Measurements from ENCODE around the gene MKNK1.
A peak's percentile ranks its signal among the peaks of the same experiment; 100 is the strongest.

Gene MKNK1

GRCh38 chr1:46606255-46606965 lies 2.3 kb upstream of the MKNK1 start:
- H3K27me3 ChIP-seq (ENCODE audit: insufficient read depth, poor library complexity, severe bottlenecking) = no peaks in the 10 kb centered on the region
- DNase-seq (ENCODE audit: low spot score) = no peak
- peaks cover 20% of the 10 kb centered on the region for H3K4me1 ChIP-seq (ENCODE audit: insufficient read depth, poor library complexity, severe bottlenecking)
- no peak for TF ChIP-seq CTCF (IDR thresholded peaks at IDR 0.05; ENCODE audit: poor library complexity, severe bottlenecking)
- no peak overlapping the region for H3K4me3 ChIP-seq (ENCODE audit: severe bottlenecking)
- H3K36me3 ChIP-seq (ENCODE audit: low read depth) = peaks cover 29% of the 10 kb centered on the region
- ATAC-seq (ENCODE audit: low read depth) = peak; percentile 22; the same call in 2 of the 3 replicates
- H3K9me3 ChIP-seq (ENCODE audit: severe bottlenecking) = no peaks in the 10 kb centered on the region
- H3K27ac ChIP-seq (ENCODE audit: poor library complexity, severe bottlenecking) = peak overlapping the region; percentile 49

GRCh38 chr1:46605232-46605631 lies 1.2 kb upstream of the MKNK1 start:
- ATAC-seq (ENCODE audit: low read depth) = no peak
- H3K4me3 ChIP-seq (ENCODE audit: severe bottlenecking) = no peak overlapping the region

GRCh38 chr1:46603481-46603857 lies 599 bp downstream of the MKNK1 start:
- no peak overlapping the region for H3K27ac ChIP-seq (ENCODE audit: poor library complexity, severe bottlenecking)
- H3K4me1 ChIP-seq (ENCODE audit: insufficient read depth, poor library complexity, severe bottlenecking) = peaks cover 9% of the 10 kb centered on the region
- no peaks in the 10 kb centered on the region for H3K27me3 ChIP-seq (ENCODE audit: insufficient read depth, poor library complexity, severe bottlenecking)
- no peaks in the 10 kb centered on the region for H3K9me3 ChIP-seq (ENCODE audit: severe bottlenecking)
- TF ChIP-seq CTCF (IDR thresholded peaks at IDR 0.05; ENCODE audit: poor library complexity, severe bottlenecking) = no peak
- peaks cover 5% of the 10 kb centered on the region for H3K36me3 ChIP-seq (ENCODE audit: low read depth)
- no peak for DNase-seq (ENCODE audit: low spot score)
- ATAC-seq (ENCODE audit: low read depth) = peak; percentile 23
- H3K4me3 ChIP-seq (ENCODE audit: severe bottlenecking) = peak overlapping the region; percentile 57

More at GRCh38 chr1:46605232-46605631, 1.2 kb upstream of the MKNK1 start:
- peaks cover 9% of the 10 kb centered on the region for H3K4me1 ChIP-seq (ENCODE audit: insufficient read depth, poor library complexity, severe bottlenecking)
- H3K9me3 ChIP-seq (ENCODE audit: severe bottlenecking) = no peaks in the 10 kb centered on the region
- no peaks in the 10 kb centered on the region for H3K27me3 ChIP-seq (ENCODE audit: insufficient read depth, poor library complexity, severe bottlenecking)
- no peak for DNase-seq (ENCODE audit: low spot score)
- peak overlapping the region; percentile 49 for H3K27ac ChIP-seq (ENCODE audit: poor library complexity, severe bottlenecking)
- peaks cover 20% of the 10 kb centered on the region for H3K36me3 ChIP-seq (ENCODE audit: low read depth)
- TF ChIP-seq CTCF (IDR thresholded peaks at IDR 0.05; ENCODE audit: poor library complexity, severe bottlenecking) = no peak

GRCh38 chr1:46601257-46602007 lies 2.6 kb downstream of the MKNK1 start:
- Histone ChIP-seq H3K27me3 (ENCODE audit: insufficient read depth, poor library complexity, severe bottlenecking) (no peaks in the 10 kb centered on the region), H3K4me1 (ENCODE audit: insufficient read depth, poor library complexity, severe bottlenecking) (peaks cover 6% of the 10 kb centered on the region), H3K9me3 (ENCODE audit: severe bottlenecking) (no peaks in the 10 kb centered on the region), H3K27ac (ENCODE audit: poor library complexity, severe bottlenecking) (no peak overlapping the region), H3K4me3 (ENCODE audit: severe bottlenecking) (no peak overlapping the region), H3K36me3 (ENCODE audit: low read depth) (peaks cover 5% of the 10 kb centered on the region; the same call in 1 of the 2 replicates)
- TF ChIP-seq CTCF (IDR thresholded peaks at IDR 0.05; ENCODE audit: poor library complexity, severe bottlenecking) = no peak
- no peak for ATAC-seq (ENCODE audit: low read depth)
- no peak for DNase-seq (ENCODE audit: low spot score)

Measured in RWPE2 (cell line).